ENCODE data around the gene ECE1.
A peak's percentile ranks its signal among the peaks of the same experiment; 100 is the strongest.

Gene ECE1

GRCh38 chr1:21220815-21221214 lies 69.4 kb downstream of the ECE1 start:
- H3K4me3 ChIP-seq (replicated peaks; ENCODE audit: insufficient read depth, low read length): no peak overlapping the region
- no peaks in the 10 kb centered on the region for H3K27me3 ChIP-seq (ENCODE audit: insufficient read depth, poor library complexity, severe bottlenecking)
- TF ChIP-seq SPI1 (IDR thresholded peaks at IDR 0.05; ENCODE audit: borderline replicate concordance, low read depth): no peak
- no peak for TF ChIP-seq CTCF (IDR thresholded peaks at IDR 0.05; ENCODE audit: insufficient read depth, low read length)
- TF ChIP-seq POLR2AphosphoS5 (IDR thresholded peaks at IDR 0.05; ENCODE audit: low read depth): no peak
- no peak for TF ChIP-seq REST (IDR thresholded peaks at IDR 0.05; ENCODE audit: insufficient replicate concordance, low read depth)
- TF ChIP-seq GABPA (IDR thresholded peaks at IDR 0.05; ENCODE audit: low read depth): no peak
- DNase-seq (ENCODE audit: low read depth in 1 of 2, low spot score in 1 of 2): no peak
- H3K27ac ChIP-seq (replicated peaks): no peak overlapping the region

- no peak for TF ChIP-seq REST (IDR thresholded peaks at IDR 0.05; ENCODE audit: insufficient replicate concordance, low read depth)
- no peak for TF ChIP-seq GABPA (IDR thresholded peaks at IDR 0.05; ENCODE audit: low read depth)
- TF ChIP-seq SPI1 (IDR thresholded peaks at IDR 0.05; ENCODE audit: borderline replicate concordance, low read depth): no peak
- no peak for TF ChIP-seq POLR2AphosphoS5 (IDR thresholded peaks at IDR 0.05; ENCODE audit: low read depth)
- TF ChIP-seq CTCF (IDR thresholded peaks at IDR 0.05; ENCODE audit: insufficient read depth, low read length): no peak
Observed at GRCh38 chr1:21219674-21220073, 70.6 kb downstream of the ECE1 start.

GRCh38 chr1:21217812-21218596 lies 72.3 kb downstream of the ECE1 start:
- peak in 1 of 2 experiments; percentile 60 for DNase-seq (ENCODE audit: low read depth in 1 of 2, low spot score in 1 of 2)
- Histone ChIP-seq H3K4me3 (replicated peaks; ENCODE audit: insufficient read depth, low read length) (no peak overlapping the region), H3K27me3 (ENCODE audit: insufficient read depth, poor library complexity, severe bottlenecking) (no peaks in the 10 kb centered on the region), H3K27ac (replicated peaks) (no peak overlapping the region)
- TF ChIP-seq POLR2AphosphoS5 (IDR thresholded peaks at IDR 0.05; ENCODE audit: low read depth) (no peak), REST (IDR thresholded peaks at IDR 0.05; ENCODE audit: insufficient replicate concordance, low read depth) (no peak), GABPA (IDR thresholded peaks at IDR 0.05; ENCODE audit: low read depth) (no peak), CTCF (IDR thresholded peaks at IDR 0.05; ENCODE audit: insufficient read depth, low read length) (peak; percentile 11), SPI1 (IDR thresholded peaks at IDR 0.05; ENCODE audit: borderline replicate concordance, low read depth) (no peak)

More at GRCh38 chr1:21219674-21220073, 70.6 kb downstream of the ECE1 start:
- H3K4me3 ChIP-seq (replicated peaks; ENCODE audit: insufficient read depth, low read length): no peak overlapping the region
- H3K27me3 ChIP-seq (ENCODE audit: insufficient read depth, poor library complexity, severe bottlenecking): no peaks in the 10 kb centered on the region
- DNase-seq (ENCODE audit: low read depth in 1 of 2, low spot score in 1 of 2): no peak
- H3K27ac ChIP-seq (replicated peaks): no peak overlapping the region

Measured in HL-60 (cell line).